Hematopoietic multipotent progenitor cell treated with erythropoietin and hydrocortisone succinate and interleukin-3 and kit ligand, for 17 days (in vitro differentiated cells): ENCODE measurements around the gene TREM2.
A peak's percentile ranks its signal among the peaks of the same experiment; 100 is the strongest.
"Not testable (repeated sequence)": the region's sequence is repeated elsewhere in the genome, so short reads cannot be mapped to it uniquely, and the experiment has no call there.

Experiments used
- DNase-seq: peaks from one replicate; pipeline ENCODE4 v3.0.0-alpha.2; 2015; ENCODE audit warnings: low spot score

Gene TREM2

DNA sequence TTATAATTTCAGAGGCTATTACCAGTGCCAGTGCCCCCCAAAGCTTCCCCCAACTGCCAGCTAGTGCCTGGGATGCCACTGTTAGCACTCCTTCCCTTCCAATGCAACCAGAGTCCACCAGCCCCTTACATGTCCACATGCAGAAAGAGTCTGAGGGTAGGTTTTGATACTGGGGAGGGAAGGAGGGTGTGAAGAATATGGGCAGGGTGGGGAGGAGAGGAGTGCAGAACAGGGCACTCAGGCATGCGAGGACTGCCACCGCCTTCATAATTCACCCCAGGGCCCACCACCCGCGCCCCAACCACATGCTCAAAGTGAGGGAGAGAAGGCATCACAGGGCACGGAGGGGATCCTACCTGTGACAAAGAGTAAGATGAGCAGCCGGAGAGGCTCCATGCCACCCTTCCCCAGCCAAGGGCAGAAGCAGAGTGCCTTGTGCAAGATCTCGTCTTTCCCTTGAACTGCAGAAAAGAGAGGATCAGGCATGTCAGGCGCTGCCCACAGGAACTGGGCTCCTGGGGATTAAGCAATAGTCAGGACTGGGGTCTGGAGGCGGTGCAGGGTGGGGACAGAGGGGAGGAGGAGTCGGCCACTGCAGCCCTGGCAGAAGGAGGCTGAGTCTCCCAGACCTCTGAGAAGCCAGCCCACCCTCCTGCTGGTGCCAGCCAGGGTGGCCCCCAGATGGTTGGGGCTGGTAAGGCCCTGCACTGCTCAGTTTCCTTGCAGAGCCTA lies at the start of gene TREM2:
TREM2 (minus strand) TSS at position 430 of the 732 bp plus-strand sequence; CDS start at position 396, 34 bp downstream.
- no peak for DNase-seq

DNA sequence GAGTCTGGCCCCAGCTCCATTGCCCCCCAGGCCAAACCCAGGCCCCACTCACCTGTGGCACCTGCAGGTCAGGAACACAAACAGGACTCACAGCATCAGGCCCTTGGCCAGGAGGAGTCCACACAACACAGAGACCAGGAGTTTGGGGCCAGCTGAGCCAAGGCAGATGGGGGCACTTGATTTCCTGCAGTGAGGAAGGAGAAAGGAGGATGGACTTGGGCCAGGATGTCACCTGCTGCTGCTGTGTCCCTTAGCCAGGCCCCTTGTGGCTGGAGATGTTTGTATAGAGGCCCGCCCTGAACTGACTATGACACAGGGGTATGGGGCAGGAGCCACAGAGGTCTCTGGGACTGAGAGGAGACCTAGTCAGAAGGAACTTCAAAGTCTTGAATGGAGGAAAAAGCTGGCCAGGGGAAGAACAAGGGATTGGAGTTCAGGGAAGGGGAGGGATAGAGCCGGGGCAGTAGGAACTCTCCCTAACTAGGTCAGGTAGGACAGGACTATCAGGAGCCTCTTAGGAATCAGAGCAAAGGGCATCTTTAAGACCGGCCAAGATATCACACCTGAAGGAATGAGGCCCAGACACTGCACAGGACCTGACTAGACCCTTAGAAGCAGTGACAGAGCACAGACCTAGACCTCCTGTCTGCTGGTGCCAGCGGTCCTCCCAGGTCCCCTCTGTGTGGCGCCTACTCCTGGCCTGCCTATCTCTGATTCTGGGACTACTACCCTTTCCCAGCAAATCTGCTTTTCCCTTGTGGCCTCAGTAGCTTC lies 46.8 kb upstream of the TREM2 start:
- DNase-seq = no peak

DNA sequence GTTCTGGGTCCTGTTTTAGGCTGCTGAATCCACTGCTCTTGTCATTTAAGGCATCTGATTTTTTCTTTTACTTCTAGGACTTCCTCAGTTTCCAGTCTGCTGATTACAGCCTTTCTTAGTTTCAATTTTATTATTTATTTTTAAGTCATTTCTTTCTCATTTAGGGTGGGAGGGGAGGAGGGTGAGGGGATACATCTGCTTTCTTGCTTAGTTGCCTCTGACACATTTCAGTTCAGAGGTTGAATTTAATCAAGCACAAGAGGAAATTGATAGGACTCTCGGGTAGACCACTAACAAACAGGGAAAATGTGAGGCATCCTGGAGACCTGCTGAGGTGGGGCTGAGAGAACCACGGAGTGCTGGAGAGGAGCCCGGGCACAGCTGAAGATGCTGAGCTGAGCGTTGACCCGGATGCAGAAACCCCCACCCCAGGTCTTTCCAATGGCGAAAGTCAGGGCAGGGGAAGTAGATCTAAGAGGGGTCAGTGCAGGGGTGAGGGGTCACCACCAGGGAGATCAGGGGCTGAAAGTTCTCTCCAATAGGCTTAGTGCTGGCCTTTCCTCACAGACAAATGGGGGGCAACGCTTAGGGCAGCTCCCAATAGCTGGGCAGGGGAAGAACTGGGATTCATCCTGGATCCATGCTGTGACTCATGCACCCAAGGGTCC lies 45.7 kb upstream of the TREM2 start:
- DNase-seq = no peak

DNA sequence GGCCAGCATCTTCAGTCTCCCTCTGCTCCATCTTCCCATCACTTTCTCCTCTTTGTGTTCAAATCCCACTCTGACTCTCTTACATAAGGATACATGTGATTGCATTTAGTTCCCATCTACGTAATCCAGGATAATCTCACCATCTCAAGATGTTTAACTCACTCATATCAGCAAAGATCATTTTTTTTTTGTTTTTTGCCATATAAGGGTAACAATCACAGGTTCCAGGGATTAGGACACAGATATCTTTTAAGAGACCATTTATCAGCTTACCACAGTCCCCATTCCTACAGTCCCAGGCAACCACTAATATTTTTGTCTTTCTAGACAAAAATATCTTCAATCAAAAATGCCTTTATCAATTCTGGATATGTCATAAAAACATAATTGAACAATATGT lies 41.2 kb upstream of the TREM2 start:
- no peak for DNase-seq

DNA sequence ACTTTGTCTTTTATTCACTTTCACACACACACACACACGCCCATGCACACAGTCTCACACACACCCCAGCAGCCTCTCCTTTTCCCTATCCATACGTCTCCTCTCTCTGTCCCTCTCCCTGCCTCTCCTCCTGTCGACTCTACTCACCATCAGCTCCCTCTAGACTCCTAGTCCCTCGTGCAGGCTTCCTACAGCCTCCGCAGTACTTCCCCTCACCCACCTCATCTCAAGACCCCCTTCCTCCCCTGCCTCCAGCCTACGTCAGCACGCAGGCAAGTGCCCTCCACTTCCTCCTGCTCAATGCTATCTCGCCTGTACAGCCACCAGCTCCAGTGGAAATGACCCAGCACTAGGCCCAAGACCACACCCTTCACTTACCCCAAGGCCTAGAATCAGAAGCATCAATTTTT lies 38.9 kb upstream of the TREM2 start:
- peak; percentile 64 for DNase-seq

DNA sequence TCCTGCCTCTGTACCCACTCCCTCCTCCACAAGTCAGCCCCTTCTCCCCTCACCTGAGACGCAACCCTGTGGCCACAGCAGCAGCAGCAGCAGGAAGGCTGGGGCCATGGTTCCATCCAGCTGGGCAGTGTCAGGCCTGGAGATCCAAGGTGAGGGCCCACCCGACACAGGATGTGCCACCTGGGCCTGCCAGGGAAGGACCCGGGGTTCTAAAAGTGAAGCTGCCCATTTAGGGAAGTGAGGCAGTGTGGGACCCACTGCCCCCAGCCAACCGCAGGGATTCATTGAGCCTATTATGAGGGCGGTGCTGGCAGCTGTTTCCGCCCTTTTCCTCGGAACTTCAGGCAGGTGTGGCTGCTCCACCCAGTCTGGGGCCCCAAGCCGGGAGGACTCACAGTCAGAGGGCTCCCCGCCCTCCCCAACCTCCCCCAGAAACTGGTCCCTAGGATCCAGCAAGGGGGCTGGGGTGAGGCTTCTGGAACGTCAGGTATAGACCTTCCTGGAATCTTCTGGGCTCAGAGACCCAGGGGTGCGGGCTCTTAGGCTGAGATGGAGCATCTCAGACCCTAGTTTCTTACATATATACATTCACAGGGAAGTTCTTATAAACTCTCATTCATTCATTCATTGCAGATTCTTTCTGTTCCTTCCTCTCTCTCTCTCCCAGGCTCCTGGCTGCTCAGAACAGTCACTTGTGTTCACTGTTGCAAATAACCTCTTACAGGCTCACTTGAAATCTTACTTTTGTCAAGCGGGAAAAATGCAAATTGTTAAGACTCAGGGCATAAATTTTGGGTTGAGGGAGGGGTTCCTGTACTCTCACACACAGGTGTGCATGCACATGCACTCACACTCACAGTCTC lies 38.2 kb upstream of the TREM2 start, which contains the start of gene TREML2:
TREML2 (minus strand) TSS at position 249 of the 863 bp plus-strand sequence; CDS start at position 108, 141 bp downstream.
- peak; percentile 67 for DNase-seq

DNA sequence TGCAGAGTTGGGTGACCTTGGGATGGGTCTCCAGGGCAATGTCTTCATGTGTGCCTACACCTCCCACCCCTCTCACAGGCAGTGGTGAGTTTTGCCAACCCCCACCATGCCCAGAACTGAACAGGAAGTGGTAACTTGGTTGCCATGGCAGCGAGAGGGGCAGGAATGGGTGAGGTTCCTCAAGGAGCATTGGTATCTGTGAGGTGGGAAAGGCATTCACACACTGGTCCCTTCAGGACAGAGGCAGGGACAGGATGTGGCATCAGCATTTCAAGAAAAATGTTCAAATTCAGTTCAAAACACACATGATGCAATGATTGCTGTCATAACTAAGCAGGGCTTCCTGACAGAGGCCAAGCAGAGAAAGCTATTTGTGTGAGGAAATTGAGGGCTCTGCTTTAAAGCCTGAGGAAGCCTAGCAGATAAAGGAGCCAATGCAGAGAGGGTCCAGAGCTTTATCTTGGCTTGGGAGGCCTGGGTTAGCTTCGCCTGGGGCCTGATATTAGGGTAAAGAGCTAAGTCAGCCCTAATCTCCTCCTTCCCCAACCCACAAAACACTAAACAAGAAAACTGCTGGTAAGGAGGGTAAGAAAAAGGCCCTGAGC lies 37.5 kb upstream of the TREM2 start:
- peak; percentile 63 for DNase-seq

DNA sequence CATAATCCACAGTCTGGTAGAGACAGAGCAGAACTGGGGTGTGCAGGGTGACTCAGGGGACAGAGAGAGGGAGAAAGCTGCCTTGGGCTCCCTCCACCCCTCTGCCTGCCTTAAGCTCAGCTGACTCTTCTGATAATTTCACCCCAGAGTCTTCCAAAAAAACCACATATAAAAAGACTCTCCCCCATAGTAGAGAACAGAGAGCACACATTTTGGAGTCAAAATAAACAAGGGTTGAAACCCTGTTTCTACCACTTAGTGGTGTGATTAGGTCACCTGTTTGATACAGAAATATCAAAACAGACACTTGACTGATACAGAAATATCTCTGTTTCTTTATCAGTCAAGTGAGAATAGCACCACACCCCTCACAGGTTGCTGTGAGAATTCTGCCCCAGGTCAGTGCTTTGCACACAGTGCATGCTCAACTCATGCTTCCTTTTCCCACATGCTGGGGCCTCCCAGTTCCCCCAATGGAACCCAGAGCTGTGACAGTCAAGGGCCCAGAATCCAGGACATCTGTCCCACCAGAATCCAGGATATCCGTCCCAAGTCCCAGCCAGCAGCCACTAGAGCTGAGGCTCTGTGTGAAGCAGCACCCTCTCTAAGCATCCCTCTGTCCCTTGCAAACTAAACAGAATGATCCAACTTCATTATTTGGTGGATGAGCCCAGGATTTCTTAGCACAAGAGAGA lies 36.8 kb upstream of the TREM2 start:
- peak; percentile 59 for DNase-seq

DNA sequence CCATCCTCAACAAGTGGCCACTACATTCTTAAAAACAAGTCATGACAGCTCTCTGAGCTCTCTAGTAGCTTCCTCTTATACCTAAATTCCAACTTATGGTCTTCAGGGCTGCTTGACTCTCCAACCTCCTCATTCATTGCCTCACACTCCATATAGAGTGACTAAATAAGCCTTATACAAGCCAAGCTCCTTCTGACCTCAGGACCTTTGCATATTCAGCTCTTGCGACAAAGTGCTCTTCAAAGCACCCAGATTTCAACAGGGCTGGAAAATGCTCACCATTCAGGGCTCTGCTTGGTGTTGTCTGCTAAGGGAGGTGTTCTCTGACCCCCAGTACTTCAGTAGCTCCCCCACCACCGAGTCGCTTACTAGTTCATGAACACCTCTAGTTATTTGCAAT lies 34.3 kb upstream of the TREM2 start:
- no peak for DNase-seq

DNA sequence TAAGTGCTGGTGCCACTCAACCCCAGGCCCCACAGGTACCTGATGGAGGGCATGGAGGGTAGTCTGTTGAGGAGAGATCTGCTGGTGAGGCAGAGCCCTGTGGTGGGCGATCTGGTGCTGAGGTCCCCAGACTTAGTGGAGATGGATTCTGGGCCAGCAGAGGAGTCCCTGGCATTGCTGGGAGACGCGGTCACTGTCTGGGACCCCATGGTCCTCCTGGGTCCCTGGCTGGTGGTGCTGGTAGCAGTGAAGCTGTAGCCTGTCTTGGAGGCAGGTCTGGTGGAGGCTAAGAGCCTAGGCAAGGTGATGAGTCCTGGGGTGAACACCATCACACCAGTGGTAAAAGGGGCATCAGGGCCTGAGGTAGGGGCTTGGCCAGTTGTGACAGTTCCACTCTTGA lies 31.5 kb upstream of the TREM2 start:
- no peak for DNase-seq

DNA sequence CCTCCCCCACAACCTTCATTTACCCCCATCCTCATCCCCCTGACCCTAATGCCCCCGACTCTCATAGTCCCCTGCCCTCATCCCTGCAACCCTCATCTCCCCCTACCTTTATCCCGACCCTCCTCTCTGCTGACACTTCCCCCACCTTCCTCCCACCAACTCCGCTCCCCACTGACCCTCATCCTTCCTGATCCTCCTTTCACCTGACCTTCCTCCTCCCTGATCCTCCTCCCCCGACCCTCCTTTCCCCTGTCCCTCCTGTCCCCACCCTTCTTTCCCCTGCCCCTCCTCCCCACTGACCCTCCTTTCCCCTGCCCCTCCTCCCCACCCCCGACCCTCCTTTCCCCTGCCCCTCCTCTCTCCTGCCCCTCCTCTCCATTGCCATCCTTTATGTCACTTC lies 31.0 kb upstream of the TREM2 start:
- DNase-seq = no peak

DNA sequence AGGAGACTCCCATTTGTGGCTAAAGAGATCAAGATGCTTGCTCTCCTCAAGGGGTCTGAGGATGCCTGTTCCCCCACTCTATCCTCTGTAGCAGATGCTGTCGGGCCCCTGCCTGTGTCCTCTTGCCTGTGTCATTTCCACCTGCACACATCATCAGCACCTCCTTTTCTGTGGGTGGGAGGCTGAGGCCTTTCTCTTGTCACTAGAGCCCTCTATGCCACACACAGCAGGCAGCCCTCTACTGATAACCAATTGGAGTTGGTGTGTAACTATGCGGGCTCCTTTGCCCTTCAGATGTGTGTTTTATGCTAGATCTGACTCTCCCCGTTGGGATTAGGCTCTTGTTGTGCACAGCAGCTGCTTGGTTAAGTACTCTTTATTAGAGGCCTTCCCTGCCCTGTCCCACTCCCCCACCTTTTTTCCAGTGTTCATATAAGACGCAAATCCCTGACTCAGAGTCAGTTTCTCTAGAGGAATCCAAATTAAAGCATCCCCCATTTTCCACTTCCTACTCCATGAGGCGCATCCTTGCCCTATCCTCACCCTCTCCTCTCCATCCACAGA lies 30.3 kb upstream of the TREM2 start:
- no peak for DNase-seq

DNA sequence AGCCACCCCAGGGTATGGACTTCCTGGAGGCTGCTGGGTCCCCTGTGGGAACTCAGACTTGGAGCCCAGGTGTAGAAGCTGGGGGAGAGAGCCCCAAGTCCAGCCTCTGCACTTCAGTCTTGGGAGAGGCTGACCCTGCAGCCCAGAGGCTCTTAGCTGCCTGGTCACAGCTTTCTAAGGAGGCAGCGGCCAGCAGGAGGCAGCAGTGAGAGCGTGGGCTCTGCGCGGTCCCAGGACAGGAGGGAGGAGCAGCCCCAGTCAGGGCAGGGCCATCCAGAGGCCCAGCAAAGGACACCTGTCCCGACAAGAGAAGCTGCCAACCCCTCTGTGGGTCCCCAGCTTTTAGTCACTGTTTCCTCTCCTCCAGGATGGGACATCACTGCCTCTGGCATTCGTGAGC lies 28.7 kb upstream of the TREM2 start:
- DNase-seq = peak; percentile 24

DNA sequence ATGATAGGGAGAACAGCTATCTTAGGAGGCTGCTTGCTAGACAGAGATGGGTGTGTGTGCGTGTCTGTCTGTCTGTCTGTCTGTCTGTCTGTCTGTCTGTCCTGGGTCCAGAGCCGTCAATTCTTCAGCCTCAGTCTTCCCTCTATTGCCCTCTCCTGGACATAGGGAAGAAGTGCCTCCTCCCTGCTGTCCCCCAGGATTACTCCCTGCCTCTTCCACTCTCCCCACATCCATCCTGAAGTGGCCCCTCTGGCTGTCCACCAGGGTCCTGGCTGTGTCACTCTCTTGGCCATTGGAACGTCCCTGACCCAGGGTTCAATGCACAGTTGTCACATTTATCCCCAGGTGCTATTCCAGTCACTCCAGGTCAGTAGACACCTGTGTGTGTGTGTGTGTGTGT lies 27.9 kb upstream of the TREM2 start:
- DNase-seq = no peak

DNA sequence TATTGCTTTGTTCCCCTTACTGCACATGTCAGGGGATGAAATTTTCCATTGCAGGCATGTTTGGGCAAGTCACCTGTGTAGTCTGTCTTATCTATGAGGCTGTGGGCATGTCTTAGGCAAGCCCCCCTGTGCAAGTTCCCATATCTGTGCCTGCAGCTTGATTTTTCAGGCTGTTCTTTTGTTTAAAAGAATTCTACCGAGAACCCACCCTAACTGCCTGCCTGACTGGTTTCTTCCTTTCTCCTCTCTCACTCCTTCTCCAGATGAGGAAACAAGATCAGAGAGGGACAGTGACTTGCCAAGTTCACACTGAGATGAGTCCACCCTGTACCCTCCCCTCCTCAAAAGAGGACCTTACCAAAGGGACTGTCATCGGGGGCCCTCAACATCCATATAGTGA lies 27.1 kb upstream of the TREM2 start:
- no peak for DNase-seq

DNA sequence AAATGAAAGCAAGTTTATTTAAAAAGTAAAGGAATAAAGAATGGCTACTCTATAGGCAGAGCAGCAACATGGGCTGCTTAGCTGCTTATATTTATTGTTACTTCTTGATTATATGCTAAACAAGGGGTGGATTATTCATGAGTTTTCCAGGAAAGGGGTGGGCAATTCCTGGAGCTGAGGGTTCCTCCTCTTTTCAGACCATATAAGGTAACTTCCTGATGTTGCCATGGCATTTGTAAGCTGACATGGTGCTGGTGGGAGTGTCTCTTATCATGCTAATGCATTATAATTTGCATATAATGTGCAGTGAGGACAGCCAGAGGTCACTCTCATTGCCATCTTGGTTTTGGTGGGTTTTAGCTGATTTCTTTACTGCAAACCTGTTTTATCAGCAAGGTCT lies 26.1 kb upstream of the TREM2 start:
- DNase-seq = not testable (repeated sequence)

DNA sequence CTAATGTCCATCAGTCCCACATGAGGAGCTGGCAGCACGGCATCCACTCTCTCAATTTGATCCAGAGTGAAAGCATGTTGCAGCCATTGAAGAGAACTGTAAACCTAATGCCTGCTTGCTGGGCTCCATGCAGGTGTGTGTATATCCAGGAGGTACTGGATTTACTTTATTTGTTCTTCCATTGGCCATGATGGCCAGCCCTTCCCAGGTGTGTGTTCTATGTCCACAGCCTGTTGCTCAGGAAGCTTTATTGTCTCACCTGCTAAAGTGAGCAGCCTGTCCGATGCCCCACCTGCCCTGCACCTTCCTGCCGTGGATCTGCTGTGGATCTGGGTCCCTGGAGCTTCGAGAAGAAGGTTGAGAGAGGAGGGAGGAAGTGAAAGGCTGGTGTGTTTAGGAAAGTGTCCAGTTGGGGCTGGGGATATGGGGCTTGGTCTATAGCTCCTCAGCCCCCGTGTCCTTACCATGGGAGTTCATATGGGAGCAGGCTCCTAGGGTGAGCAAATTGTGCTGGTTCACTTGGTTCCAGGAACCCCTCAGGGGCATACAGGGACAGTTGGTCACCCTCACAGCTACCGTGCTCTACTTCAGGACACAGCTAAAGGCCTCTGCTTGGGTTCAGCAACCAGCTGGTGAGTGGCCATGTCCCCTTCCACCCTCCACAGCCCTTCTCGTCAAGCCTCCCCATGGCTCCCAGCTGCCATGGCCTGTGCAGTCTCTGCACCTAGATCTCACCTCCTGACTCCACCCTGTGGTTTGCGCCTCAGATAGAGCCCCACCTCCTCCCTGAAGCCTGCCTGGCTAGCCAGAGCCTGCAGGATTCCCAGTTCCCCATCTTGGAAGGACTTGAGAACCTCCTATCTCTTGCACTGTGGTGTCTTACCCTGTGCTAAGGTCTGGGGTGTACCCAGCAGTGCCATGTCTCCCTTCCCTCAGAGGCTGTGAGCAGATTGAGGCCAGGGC lies 25.3 kb upstream of the TREM2 start:
- DNase-seq = no peak

DNA sequence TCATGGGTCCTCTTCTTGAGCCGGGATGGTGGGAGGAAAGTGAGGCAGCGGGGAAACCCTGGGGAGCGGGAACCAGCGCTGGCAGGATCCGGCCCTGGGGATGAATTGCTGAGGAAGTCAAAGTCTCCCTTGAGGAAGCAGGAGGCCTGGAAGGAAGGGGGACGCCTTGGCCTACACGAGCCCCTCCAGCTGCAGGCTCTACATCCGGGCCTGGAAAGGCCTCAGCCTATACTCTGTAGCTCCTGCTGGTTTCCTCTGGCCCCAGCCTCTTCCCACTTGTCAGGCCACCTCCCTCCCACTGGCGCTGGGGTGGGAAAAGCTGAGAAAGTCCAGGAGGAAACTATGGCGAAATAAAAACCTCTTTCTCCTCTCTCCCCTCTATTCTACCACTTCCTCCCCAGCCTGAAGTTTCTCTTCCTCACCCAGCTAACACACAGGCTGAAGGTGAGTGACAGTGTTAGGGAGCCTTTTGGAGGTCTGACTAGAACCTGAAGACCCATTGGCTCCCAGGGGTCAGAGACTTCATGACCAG lies 23.2 kb upstream of the TREM2 start:
- no peak for DNase-seq

DNA sequence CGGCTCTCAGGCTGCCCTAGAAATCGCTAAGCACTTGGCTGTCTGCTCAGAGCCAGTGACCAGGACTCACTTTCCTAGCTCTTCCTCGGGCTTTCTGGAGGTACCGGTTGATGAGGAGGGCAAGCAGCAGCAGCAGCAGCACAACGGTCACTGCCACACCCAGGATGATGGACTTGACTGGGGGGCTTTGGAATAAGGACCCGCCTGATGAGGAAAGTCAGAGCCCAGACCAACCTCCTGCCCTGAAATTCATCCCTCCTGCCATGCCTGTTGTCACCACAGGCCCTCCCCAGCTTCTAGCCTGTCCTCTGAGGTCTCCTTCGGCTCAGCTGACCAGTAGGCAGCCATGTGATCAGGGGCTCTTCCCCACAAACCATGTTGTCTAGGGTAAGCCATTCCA lies 21.8 kb upstream of the TREM2 start:
- no peak for DNase-seq
